SK-N-SH (cell line): ENCODE measurements around the gene CDKL4.

Experiments
- FOXM1 ChIP-seq: IDR thresholded peaks from 2 replicates; pipeline ENCODE4 v1.4.0; 2012; ENCODE audit warnings: low read depth, mild to moderate bottlenecking
- USF2 ChIP-seq: fragments of 150-350 bp; IDR thresholded peaks from 2 replicates; pipeline ENCODE4 v1.6.1; 2017; ENCODE audit warnings: antibody characterized with exemption, low read length, low read depth, borderline replicate concordance
- TF ChIP-seq, protein P1 (sequence below): fragments of 200-600 bp; sonication (generic); IDR thresholded peaks from 2 replicates; pipeline ENCODE4 v1.6.1; 2017; ENCODE audit warnings: antibody characterized with exemption, mild to moderate bottlenecking, moderate library complexity
- TF ChIP-seq, protein P2 (sequence below): fragments of 150-350 bp; IDR thresholded peaks from 2 replicates; pipeline ENCODE4 v1.6.1; 2016; ENCODE audit warnings: mild to moderate bottlenecking, low read depth, low read length

DNA sequence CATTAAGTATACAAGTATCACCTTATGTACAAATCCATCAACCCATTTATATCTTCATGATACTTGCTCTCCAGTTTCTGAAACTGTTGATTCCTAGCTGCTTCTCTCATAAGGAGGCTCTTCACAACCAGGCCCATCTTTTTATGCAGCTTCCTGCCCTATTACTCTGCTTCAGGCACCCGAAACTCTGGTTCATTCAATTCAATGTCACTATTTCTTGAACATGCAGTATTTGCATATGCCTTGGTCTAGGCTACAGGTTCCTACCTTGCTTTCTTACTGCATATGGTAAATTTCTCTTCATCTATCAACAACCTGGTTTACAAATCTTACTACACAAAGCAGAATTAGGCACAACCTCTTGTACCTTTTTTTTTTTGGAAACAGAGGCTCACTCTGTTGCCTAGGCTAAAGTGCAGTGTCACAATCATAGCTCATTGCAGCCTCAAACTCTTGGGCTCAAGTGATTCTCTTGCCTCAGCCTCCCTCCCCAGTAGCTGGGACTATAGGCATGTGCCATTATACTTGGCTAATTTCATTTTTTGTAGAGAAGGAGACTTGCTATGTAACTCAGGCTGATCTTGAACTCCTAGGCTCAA lies 2.7 kb upstream of the CDKL4 start:
- TF ChIP-seq, protein P1, sequence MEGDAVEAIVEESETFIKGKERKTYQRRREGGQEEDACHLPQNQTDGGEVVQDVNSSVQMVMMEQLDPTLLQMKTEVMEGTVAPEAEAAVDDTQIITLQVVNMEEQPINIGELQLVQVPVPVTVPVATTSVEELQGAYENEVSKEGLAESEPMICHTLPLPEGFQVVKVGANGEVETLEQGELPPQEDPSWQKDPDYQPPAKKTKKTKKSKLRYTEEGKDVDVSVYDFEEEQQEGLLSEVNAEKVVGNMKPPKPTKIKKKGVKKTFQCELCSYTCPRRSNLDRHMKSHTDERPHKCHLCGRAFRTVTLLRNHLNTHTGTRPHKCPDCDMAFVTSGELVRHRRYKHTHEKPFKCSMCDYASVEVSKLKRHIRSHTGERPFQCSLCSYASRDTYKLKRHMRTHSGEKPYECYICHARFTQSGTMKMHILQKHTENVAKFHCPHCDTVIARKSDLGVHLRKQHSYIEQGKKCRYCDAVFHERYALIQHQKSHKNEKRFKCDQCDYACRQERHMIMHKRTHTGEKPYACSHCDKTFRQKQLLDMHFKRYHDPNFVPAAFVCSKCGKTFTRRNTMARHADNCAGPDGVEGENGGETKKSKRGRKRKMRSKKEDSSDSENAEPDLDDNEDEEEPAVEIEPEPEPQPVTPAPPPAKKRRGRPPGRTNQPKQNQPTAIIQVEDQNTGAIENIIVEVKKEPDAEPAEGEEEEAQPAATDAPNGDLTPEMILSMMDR: no peak
- no peak for TF ChIP-seq FOXM1
- TF ChIP-seq USF2: no peak
- TF ChIP-seq, protein P2, sequence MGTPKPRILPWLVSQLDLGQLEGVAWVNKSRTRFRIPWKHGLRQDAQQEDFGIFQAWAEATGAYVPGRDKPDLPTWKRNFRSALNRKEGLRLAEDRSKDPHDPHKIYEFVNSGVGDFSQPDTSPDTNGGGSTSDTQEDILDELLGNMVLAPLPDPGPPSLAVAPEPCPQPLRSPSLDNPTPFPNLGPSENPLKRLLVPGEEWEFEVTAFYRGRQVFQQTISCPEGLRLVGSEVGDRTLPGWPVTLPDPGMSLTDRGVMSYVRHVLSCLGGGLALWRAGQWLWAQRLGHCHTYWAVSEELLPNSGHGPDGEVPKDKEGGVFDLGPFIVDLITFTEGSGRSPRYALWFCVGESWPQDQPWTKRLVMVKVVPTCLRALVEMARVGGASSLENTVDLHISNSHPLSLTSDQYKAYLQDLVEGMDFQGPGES: no peak
